GM23338 (cell line): ENCODE measurements around the gene CCND1. TPM values are rescaled to one million over a fixed set of nuclear protein-coding genes. Genes with fewer than 3 reads are reported as not detected.

Experiments
- ATAC-seq: fragments of 200-7000 bp; cut with Tn5 transposase; 3 replicates; pipeline ENCODE4 v1.9.1; 2020
- DNase-seq: peaks from one replicate; pipeline ENCODE4 v3.0.0-alpha.2; 2015; ENCODE audit warnings: low spot score
- H2AFZ ChIP-seq: fragments of 200-600 bp; sonication (generic); 2 replicates; pipeline ENCODE4 v1.8.0; 2016; ENCODE audit warnings: antibody characterized with exemption, mild to moderate bottlenecking, moderate library complexity
- H3F3A ChIP-seq: fragments of 200-600 bp; sonication (generic); replicated peaks from 2 replicates; pipeline ENCODE4 v1.8.0; 2017; ENCODE audit warnings: antibody characterized with exemption, mixed run types, low read depth
- H3K27ac ChIP-seq: fragments of 200-600 bp; sonication (generic); 2 replicates; pipeline ENCODE4 v1.6.1; 2016; ENCODE audit warnings: low read depth
- H3K27me3 ChIP-seq: fragments of 200-600 bp; sonication (generic); 2 replicates; pipeline ENCODE4 v1.8.0; 2016; ENCODE audit warnings: mild to moderate bottlenecking, mixed run types, moderate library complexity; ENCODE audit not compliant: insufficient read depth
- H3K36me3 ChIP-seq: fragments of 200-600 bp; sonication (generic); 2 replicates; pipeline ENCODE4 v1.8.0; 2016; ENCODE audit warnings: mild to moderate bottlenecking; ENCODE audit not compliant: insufficient read depth
- H3K4me1 ChIP-seq: fragments of 200-600 bp; sonication (generic); 2 replicates; pipeline ENCODE4 v1.8.0; 2016; ENCODE audit warnings: mild to moderate bottlenecking, moderate library complexity; ENCODE audit not compliant: insufficient read depth
- H3K4me2 ChIP-seq: fragments of 200-600 bp; sonication (generic); 2 replicates; pipeline ENCODE4 v1.7.1; 2017; ENCODE audit warnings: mixed run types
- H3K4me3 ChIP-seq: fragments of 200-600 bp; sonication (generic); 2 replicates; pipeline ENCODE4 v1.6.1; 2016; ENCODE audit warnings: mixed run types
- H3K79me2 ChIP-seq: fragments of 200-600 bp; sonication (generic); replicated peaks from 2 replicates; pipeline ENCODE4 v1.8.0; 2017; ENCODE audit warnings: mild to moderate bottlenecking; ENCODE audit not compliant: insufficient read depth
- H3K9me2 ChIP-seq: fragments of 200-600 bp; sonication (generic); 2 replicates; pipeline ENCODE4 v1.8.0; 2017; ENCODE audit not compliant: insufficient read depth
- H4K20me1 ChIP-seq: fragments of 200-600 bp; sonication (generic); replicated peaks from 2 replicates; pipeline ENCODE4 v1.8.0; 2017; ENCODE audit warnings: mild to moderate bottlenecking; ENCODE audit not compliant: insufficient read depth
- H3K27ac Mint-ChIP-seq: 2 replicates; pipeline ENCODE4 v1.8.0; 2020; ENCODE audit warnings: inconsistent platforms, mild to moderate bottlenecking, moderate library complexity, mixed read lengths
- H3K27me3 Mint-ChIP-seq: 3 replicates; pipeline ENCODE4 v1.8.0; 2022; ENCODE audit warnings: low read depth, mild to moderate bottlenecking, moderate library complexity, mixed read lengths, inconsistent platforms; ENCODE audit not compliant: insufficient read depth, poor library complexity
- H3K36me3 Mint-ChIP-seq: 3 replicates; pipeline ENCODE4 v1.8.0; 2021; ENCODE audit warnings: low read depth, mild to moderate bottlenecking, inconsistent platforms, moderate library complexity, mixed read lengths
- H3K4me1 Mint-ChIP-seq: 3 replicates; pipeline ENCODE4 v1.8.0; 2020; ENCODE audit warnings: mild to moderate bottlenecking, inconsistent platforms, mixed read lengths
- H3K4me3 Mint-ChIP-seq: 3 replicates; pipeline ENCODE4 v1.8.0; 2021; ENCODE audit warnings: moderate library complexity, mild to moderate bottlenecking, inconsistent platforms, mixed read lengths
- H3K9me3 Mint-ChIP-seq: 3 replicates; pipeline ENCODE4 v1.8.0; 2020; ENCODE audit warnings: moderate library complexity, mild to moderate bottlenecking, inconsistent platforms, mixed read lengths
- CREB1 ChIP-seq: fragments of 250-450 bp; sonication (Bioruptor Pico); IDR thresholded peaks from 2 replicates; pipeline ENCODE4 v1.5.0; 2020; ENCODE audit warnings: low read depth, mild to moderate bottlenecking, moderate library complexity
- CTCF ChIP-seq, 2 experiments: fragments of 200-600 bp in 1 of 2; sonication (generic) in 1 of 2; conservative IDR thresholded peaks; 2 replicates each; pipeline versions ENCODE4 v1.5.1 to v1.6.1; 2016 to 2017; ENCODE audit warnings: antibody characterized with exemption in 2 of 2, low read depth in 2 of 2, mild to moderate bottlenecking in 2 of 2, moderate library complexity in 1 of 2
- ETS1 ChIP-seq: IDR thresholded peaks from 2 replicates; pipeline ENCODE4 v1.6.1; 2016; ENCODE audit warnings: antibody characterized with exemption
- EZH2 ChIP-seq: fragments of 200-600 bp; sonication (generic); IDR thresholded peaks from one replicate; pipeline ENCODE4 v1.8.0; 2017; ENCODE audit warnings: antibody characterized with exemption, mild to moderate bottlenecking, low read depth; ENCODE audit not compliant: unreplicated experiment
- EZH2phosphoT487 ChIP-seq: fragments of 200-600 bp; sonication (generic); IDR thresholded peaks from one replicate; pipeline ENCODE4 v1.8.1; 2018; ENCODE audit warnings: antibody characterized with exemption; ENCODE audit not compliant: unreplicated experiment
- JUNB ChIP-seq: IDR thresholded peaks from one replicate; pipeline ENCODE4 v1.6.1; 2016; ENCODE audit warnings: antibody characterized with exemption; ENCODE audit not compliant: unreplicated experiment
- NANOG ChIP-seq: IDR thresholded peaks from 2 replicates; pipeline ENCODE4 v1.6.1; 2016; ENCODE audit warnings: antibody characterized with exemption, borderline replicate concordance
- POLR2AphosphoS5 ChIP-seq: IDR thresholded peaks from 2 replicates; pipeline ENCODE4 v1.6.1; 2016; ENCODE audit warnings: antibody characterized with exemption, low read depth
- REST ChIP-seq: IDR thresholded peaks from one replicate; pipeline ENCODE4 v1.6.1; 2018; ENCODE audit warnings: antibody characterized with exemption; ENCODE audit not compliant: unreplicated experiment
- STAT1 ChIP-seq: IDR thresholded peaks from one replicate; pipeline ENCODE4 v1.6.1; 2016; ENCODE audit warnings: antibody characterized with exemption; ENCODE audit not compliant: unreplicated experiment
- ZNF114 ChIP-seq: fragments of 250-450 bp; sonication (Bioruptor Pico); IDR thresholded peaks from 2 replicates; pipeline ENCODE4 v1.5.0; 2020; ENCODE audit warnings: mild to moderate bottlenecking, moderate library complexity
- ZNF331 ChIP-seq: fragments of 250-450 bp; sonication (Bioruptor Pico); IDR thresholded peaks from 2 replicates; pipeline ENCODE4 v1.5.0; 2020; ENCODE audit warnings: low read depth, mild to moderate bottlenecking, moderate library complexity
- ZNF462 ChIP-seq: fragments of 250-450 bp; sonication (Bioruptor Pico); IDR thresholded peaks from 2 replicates; pipeline ENCODE4 v1.5.0; 2020; ENCODE audit warnings: mild to moderate bottlenecking, moderate library complexity
- polyA plus RNA-seq: library from polyadenylated mRNA; unstranded; fragments of >200 nt; fragmentation: Nextera tagmentation; extraction: Ambion mirVana; gene quantifications from 2 replicates; pipeline ENCODE4 v1.2.1, GENCODE V29; 2016
- total RNA-seq: library from RNA; depleted of rRNA; stranded (reverse); fragments of >200 nt; shearing (Covaris generic); gene quantifications from 2 replicates; pipeline ENCODE4 v1.2.3, GENCODE V29; 2014

The CCND1 gene
- total and polyA plus RNA-seq, 2 experiments from 2014 or later: 109 to 183 TPM

GRCh38 chr11:69647761-69648497 is 7.0 kb downstream of the CCND1 start:
- H3F3A ChIP-seq: 0 out of 2 replicates have a peak, but pooled peaks cover 4% of the 10 kb centered on the region
- no peak overlapping the region for H3K27ac ChIP-seq
- no peak overlapping the region for H3K4me3 Mint-ChIP-seq
- TF ChIP-seq EZH2: no peak
- TF ChIP-seq EZH2phosphoT487: no peak
- no peak for TF ChIP-seq ZNF114 (CRISPR knock-in tag)
- TF ChIP-seq REST: no peak
- no peak for TF ChIP-seq CTCF (conservative IDR thresholded peaks at IDR 0.05; ENCODE audit: low read depth in 2 of 2)
- TF ChIP-seq NANOG: no peak
- no peak for TF ChIP-seq ZNF462 (CRISPR knock-in tag)
- TF ChIP-seq STAT1: no peak
- no peak for TF ChIP-seq JUNB
- TF ChIP-seq ZNF331 (CRISPR knock-in tag): no peak
- no peak for TF ChIP-seq ETS1
- no peak for TF ChIP-seq CREB1 (CRISPR knock-in tag)
- no peak for TF ChIP-seq POLR2AphosphoS5
- H3K4me1 ChIP-seq: peaks cover 5% of the 10 kb centered on the region; the same call in 1 of the 2 replicates
- no peaks in the 10 kb centered on the region for H3K27me3 ChIP-seq
- peaks cover 12% of the 10 kb centered on the region; the same call in 1 of the 2 replicates for H3K79me2 ChIP-seq
- H2AFZ ChIP-seq: no peak overlapping the region
- H3K27ac Mint-ChIP-seq: no peak overlapping the region
- peaks cover 14% of the 10 kb centered on the region for H3K27me3 Mint-ChIP-seq
- H3K4me2 ChIP-seq: no peak overlapping the region
- peaks cover 18% of the 10 kb centered on the region for H3K36me3 ChIP-seq
- ATAC-seq (no peak), DNase-seq (no peak)
- H3K4me3 ChIP-seq: no peak overlapping the region
- H3K4me1 Mint-ChIP-seq: peaks cover 3% of the 10 kb centered on the region
- peaks cover 7% of the 10 kb centered on the region for H4K20me1 ChIP-seq
- H3K9me3 Mint-ChIP-seq: no peaks in the 10 kb centered on the region; the same call in 2 of the 3 replicates
- H3K9me2 ChIP-seq: no peaks in the 10 kb centered on the region
- peaks cover 80% of the 10 kb centered on the region for H3K36me3 Mint-ChIP-seq
